ENCODE data around the gene ATAD1. TPM values are rescaled to one million over a fixed set of nuclear protein-coding genes. Genes with fewer than 3 reads are reported as not detected.

The ATAD1 gene
- polyA plus RNA-seq, 4 donors: 46.6 to 69.9 (median 58.1) TPM

DNA sequence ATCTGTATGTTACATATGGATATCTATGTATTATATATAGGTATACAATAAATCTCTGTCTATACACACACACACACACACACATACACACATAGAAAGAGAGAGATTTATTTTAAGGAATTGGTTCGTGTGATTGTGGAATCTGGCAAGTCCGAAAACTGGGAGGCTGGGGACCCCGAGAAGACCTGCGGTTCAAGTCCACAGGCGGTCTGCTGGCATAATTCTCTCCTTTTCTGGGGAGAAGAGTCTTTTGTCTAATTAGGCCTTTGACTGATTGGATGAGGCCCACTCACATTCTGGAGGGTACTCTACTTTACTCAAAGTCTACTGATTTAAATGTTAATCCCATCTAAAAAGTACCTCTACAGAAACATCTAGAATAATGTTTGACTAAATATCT, 93.2 kb downstream of the ATAD1 start:
- DNase-seq (ENCODE audit: low read depth in 4 of 4, low spot score in 2 of 4): no peak

GRCh38 chr10:87723500-87723899, 94.5 kb downstream of the ATAD1 start:
- no peak for DNase-seq (ENCODE audit: low read depth in 4 of 4, low spot score in 2 of 4)

GRCh38 chr10:87722716-87723115, 95.3 kb downstream of the ATAD1 start:
- DNase-seq (ENCODE audit: low read depth in 4 of 4, low spot score in 2 of 4): no peak

DNA sequence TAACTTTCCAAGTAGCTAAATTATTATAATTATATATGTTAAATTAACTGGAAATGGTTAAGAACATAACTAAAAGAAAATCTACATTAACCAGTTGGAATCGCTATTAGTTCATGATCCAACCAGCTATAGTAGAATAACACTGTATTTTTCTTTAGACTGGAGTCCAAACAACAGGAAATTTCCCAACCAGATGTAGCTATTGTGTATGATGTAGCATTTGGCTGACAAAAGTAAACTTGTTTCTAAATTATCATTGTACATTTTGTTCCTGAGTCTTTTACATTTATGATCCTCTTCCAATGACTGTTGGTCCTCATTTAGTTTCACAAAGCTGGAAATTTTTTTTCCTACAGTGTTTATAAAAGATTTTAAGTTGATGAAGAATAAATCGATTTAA, 96.2 kb downstream of the ATAD1 start:
- DNase-seq (ENCODE audit: low read depth in 4 of 4, low spot score in 2 of 4): no peak

DNA sequence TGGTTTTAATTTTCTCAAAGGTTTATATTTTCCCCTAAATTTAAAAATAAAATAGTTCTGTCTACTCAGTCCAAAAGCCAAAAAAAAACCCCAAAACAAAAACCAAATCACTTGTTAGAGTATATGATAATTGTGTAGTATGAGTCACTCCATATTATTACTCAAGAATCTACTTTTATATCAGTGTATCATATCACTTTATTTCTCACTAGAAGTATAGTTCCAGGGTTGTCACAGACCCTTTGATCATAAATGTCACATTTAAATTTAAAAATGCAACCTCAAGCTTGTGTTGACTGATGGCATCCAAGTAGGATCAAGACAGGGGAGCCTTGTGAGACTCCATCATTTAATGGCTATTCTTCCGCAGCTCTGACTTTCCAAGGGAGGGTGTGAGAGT, 97.4 kb downstream of the ATAD1 start:
- DNase-seq (ENCODE audit: low read depth in 4 of 4, low spot score in 2 of 4): no peak

DNA sequence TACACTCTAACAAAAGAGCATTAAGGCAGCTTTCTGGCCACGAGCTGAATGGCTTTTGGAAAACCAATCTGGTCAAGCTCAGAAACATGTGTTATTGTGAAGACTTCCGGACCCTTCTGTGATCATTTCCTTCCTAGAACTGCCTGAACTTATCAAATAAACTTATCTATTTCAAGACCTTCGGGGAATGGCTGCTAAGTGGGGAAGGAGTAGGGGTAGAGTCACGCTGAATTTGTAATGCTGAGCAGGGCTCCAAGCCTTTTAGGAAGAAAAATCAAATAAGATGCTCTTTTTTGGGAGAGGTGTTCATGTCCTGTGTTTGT, 101.7 kb downstream of the ATAD1 start:
- DNase-seq (ENCODE audit: low read depth in 4 of 4, low spot score in 2 of 4): no peak

- no peak for DNase-seq (ENCODE audit: low read depth in 4 of 4, low spot score in 2 of 4)
Measured at GRCh38 chr10:87715552-87716347, 102.3 kb downstream of the ATAD1 start.

DNA sequence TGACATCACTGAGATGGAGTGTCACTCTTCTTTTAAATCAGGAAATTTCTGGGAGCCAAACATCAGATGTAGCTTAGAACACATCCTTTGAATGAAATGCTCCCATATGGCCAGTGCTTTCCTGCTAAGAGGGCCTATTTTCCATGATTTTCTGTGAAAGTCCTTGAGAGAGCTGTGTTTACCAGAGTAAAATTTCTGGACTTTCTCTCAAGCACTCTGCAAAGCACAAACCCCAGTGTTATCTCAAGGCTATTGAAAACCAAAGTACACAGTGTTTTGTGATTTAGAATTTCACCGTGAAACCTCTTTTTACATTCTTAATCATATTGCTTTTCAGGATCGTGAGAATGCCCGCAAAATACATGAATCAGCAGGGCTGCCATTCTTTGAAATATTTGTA, 104.3 kb downstream of the ATAD1 start:
- no peak for DNase-seq (ENCODE audit: low read depth in 4 of 4, low spot score in 2 of 4)

GRCh38 chr10:87712913-87713616, 105.0 kb downstream of the ATAD1 start:
- DNase-seq (ENCODE audit: low read depth in 4 of 4, low spot score in 2 of 4): no peak

GRCh38 chr10:87707254-87707653, 110.8 kb downstream of the ATAD1 start:
- DNase-seq (ENCODE audit: low read depth in 4 of 4, low spot score in 2 of 4): no peak

DNA sequence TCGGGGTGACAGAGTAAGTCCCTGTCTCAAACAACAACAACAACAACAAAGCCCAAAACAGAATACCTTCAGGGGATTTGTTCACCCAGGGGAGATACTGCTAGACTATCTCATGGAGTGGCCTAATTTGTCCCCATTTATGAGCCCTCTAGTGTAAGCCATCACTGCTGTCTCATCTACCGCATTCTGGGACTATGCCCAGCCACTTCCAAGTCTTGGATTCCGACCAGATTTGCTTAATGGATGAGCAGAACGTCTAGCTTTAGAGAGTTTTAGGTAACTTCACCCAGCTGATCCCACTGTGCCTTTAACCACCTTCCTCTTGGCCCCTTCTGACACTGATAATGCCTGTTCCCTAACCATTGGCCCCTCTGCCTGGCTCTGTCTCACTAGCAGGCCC, 111.3 kb downstream of the ATAD1 start:
- no peak for DNase-seq (ENCODE audit: low read depth in 4 of 4, low spot score in 2 of 4)

- DNase-seq (ENCODE audit: low read depth in 4 of 4, low spot score in 2 of 4): no peak
Measured at GRCh38 chr10:87705339-87705738, 112.7 kb downstream of the ATAD1 start.

- no peak for DNase-seq (ENCODE audit: low read depth in 4 of 4, low spot score in 2 of 4)
Measured at GRCh38 chr10:87703771-87704170, 114.3 kb downstream of the ATAD1 start.

DNA sequence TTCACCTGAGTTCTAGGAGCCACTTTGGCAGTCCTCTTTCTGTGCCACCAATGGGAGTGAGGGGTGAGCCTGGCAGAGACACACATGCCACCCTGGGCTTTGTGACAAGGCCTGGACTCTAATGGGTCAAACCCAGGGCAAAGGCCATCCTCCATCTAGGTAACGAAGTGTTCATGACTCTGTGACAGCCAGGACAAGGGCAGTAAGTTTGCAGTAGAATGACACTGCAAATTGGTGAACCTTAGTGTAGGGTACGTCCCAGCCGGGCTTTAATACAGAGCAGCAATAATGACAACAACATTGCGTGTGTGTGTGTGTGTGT, 115.1 kb downstream of the ATAD1 start:
- DNase-seq (ENCODE audit: low read depth in 4 of 4, low spot score in 2 of 4): no peak

GRCh38 chr10:87702260-87702972, 115.6 kb downstream of the ATAD1 start:
- no peak for DNase-seq (ENCODE audit: low read depth in 4 of 4, low spot score in 2 of 4)

Other genes with a start within 250 kb of the ATAD1 start
- 10 to 100 TPM; 35.3 to 51.3 (median 45.4) TPM for gene PAPSS2, start 158.3 kb downstream of the ATAD1 start, polyA plus RNA-seq (ENCODE audit: insufficient read length in 4 of 4)
- 1 to 10 TPM; 1.5 to 1.7 (median 1.6) TPM for gene KLLN, start 45.3 kb upstream of the ATAD1 start, polyA plus RNA-seq (ENCODE audit: insufficient read length in 4 of 4)
- gene PTEN, start 45.4 kb upstream of the ATAD1 start, polyA plus RNA-seq (ENCODE audit: insufficient read length in 4 of 4): 10 to 100 TPM; 58.3 to 80.4 (median 67.6) TPM